ENCODE results near the gene HEPACAM. TPM values are rescaled to one million over a fixed set of nuclear protein-coding genes. Genes with fewer than 3 reads are reported as not detected.

The HEPACAM gene
- total and polyA plus RNA-seq, 7 experiments from 2014 or later, result not detected

GRCh38 chr11:124878759-124879492 lies 56.9 kb downstream of the HEPACAM start:
- POLR2A ChIA-PET, result interaction anchor here (1.4 kb wide), 1 partner anchor 75 kb away, joined by 11 read pairs; the partner anchor contains the start of gene CCDC15
- Histone ChIP-seq H3K27ac (ENCODE audit: low read depth, low read length) (no peak overlapping the region), H3K4me3 (ENCODE audit: low read length) (no peak overlapping the region), H3K4me1 (ENCODE audit: control insufficient read depth in 2 of 2, insufficient read depth in 2 of 2, low read length in 2 of 2) (peaks cover 7 to 9% of the 10 kb centered on the region in 2 donors), H3K9me3 (ENCODE audit: control insufficient read depth in 2 of 3, low read length in 3 of 3) (no peaks in the 10 kb centered on the region), H3K27me3 (ENCODE audit: control insufficient read depth in 2 of 2, insufficient read depth in 2 of 2, low read length in 2 of 2) (peaks cover 0 to 3% of the 10 kb centered on the region in 2 donors), H3K36me3 (ENCODE audit: control insufficient read depth in 2 of 3, insufficient read depth in 3 of 3, low read length in 3 of 3) (no peaks in the 10 kb centered on the region)
- CTCF ChIA-PET, result interaction anchor here (0.6 to 1.2 kb wide), 2 partner anchors 44 to 1091 kb away, joined by 3 to 5 read pairs; no protein-coding TSS in a partner anchor
- Mint-ChIP-seq H3K27ac (peak overlapping the region in 5 of 9 donors; percentile 11 to 60 (median 43)), H3K4me3 (peak overlapping the region in 5 of 10 donors; percentile 6 to 92 (median 30)), H3K9me3 (no peaks in the 10 kb centered on the region), H3K36me3 (peaks cover 0 to 5% (median 0%) of the 10 kb centered on the region in 5 donors), H3K4me1 (peaks cover 11 to 34% (median 25%) of the 10 kb centered on the region in 7 donors), H3K27me3 (peaks cover 0 to 23% (median 7%) of the 10 kb centered on the region in 5 donors)
- ATAC-seq (no peak), DNase-seq (no peak)
- intact Hi-C loops (cut with micrococcal nuclease), result loop anchor here (5.0 kb wide), 4 partner anchors 43 to 1137 kb away; partner anchors contain the start of genes HYLS1 (in 1 of the 2) and ZNF202 (in 1 of the 2)

- Histone ChIP-seq H3K4me3 (ENCODE audit: low read length) (no peak overlapping the region), H3K27ac (ENCODE audit: low read depth, low read length) (no peak overlapping the region), H3K36me3 (ENCODE audit: control insufficient read depth in 2 of 3, insufficient read depth in 3 of 3, low read length in 3 of 3) (no peaks in the 10 kb centered on the region), H3K27me3 (ENCODE audit: control insufficient read depth in 2 of 2, insufficient read depth in 2 of 2, low read length in 2 of 2) (peaks cover 0 to 3% of the 10 kb centered on the region in 2 donors), H3K9me3 (ENCODE audit: control insufficient read depth in 2 of 3, low read length in 3 of 3) (no peaks in the 10 kb centered on the region), H3K4me1 (ENCODE audit: control insufficient read depth in 2 of 2, insufficient read depth in 2 of 2, low read length in 2 of 2) (peaks cover 7 to 9% of the 10 kb centered on the region in 2 donors)
- Mint-ChIP-seq H3K27me3 (peaks cover 5 to 30% (median 15%) of the 10 kb centered on the region in 5 donors), H3K9me3 (no peaks in the 10 kb centered on the region), H3K27ac (peak overlapping the region in 4 of 9 donors; percentile 21 to 94 (median 55)), H3K4me3 (peak overlapping the region; percentile 85 to 94 (median 90)), H3K36me3 (peaks cover 0 to 5% (median 0%) of the 10 kb centered on the region in 5 donors), H3K4me1 (peaks cover 11 to 34% (median 25%) of the 10 kb centered on the region in 7 donors)
- POLR2A ChIA-PET, result interaction anchor here (0.8 to 1.4 kb wide), 2 partner anchors 76 to 255 kb away, joined by 3 to 11 read pairs; partner anchors contain the start of genes CCDC15 and TBRG1
- CTCF ChIA-PET, result interaction anchor here (1.2 kb wide), 1 partner anchor 45 kb away, joined by 5 read pairs; no protein-coding TSS in a partner anchor
- intact Hi-C loops (cut with micrococcal nuclease), result loop anchor here (2.0 to 5.0 kb wide), 9 partner anchors 41 to 1136 kb away; partner anchors contain the start of genes ESAM (in 1 of the 2), HYLS1 (in 1 of the 2), SIAE (in 1 of the 2) and SPA17 (in 1 of the 2)
- DNase-seq (no peak), ATAC-seq (no peak)
These were observed 57.7 kb downstream of the HEPACAM start for GRCh38 chr11:124877910-124878758.

GRCh38 chr11:124877631-124877909 lies 58.3 kb downstream of the HEPACAM start:
- peaks cover 7 to 9% of the 10 kb centered on the region in 2 donors for H3K4me1 ChIP-seq (ENCODE audit: control insufficient read depth in 2 of 2, insufficient read depth in 2 of 2, low read length in 2 of 2)
- H3K36me3 Mint-ChIP-seq, result no peaks in the 10 kb centered on the region
- ChIA-PET CTCF (no interaction called here), POLR2A (interaction anchor here (0.8 to 1.4 kb wide), 2 partner anchors 76 to 255 kb away, joined by 3 to 11 read pairs; partner anchors contain the start of genes CCDC15 and TBRG1)
- peaks cover 11 to 34% (median 24%) of the 10 kb centered on the region in 7 donors for H3K4me1 Mint-ChIP-seq
- H3K4me3 ChIP-seq (ENCODE audit: low read length), result no peak overlapping the region
- no peak for DNase-seq
- H3K27ac Mint-ChIP-seq, result peak overlapping the region in 8 of 9 donors; percentile 21 to 95 (median 72)
- peaks cover 9 to 35% (median 21%) of the 10 kb centered on the region in 5 donors for H3K27me3 Mint-ChIP-seq
- peaks cover 0 to 3% of the 10 kb centered on the region in 2 donors for H3K27me3 ChIP-seq (ENCODE audit: control insufficient read depth in 2 of 2, insufficient read depth in 2 of 2, low read length in 2 of 2)
- H3K36me3 ChIP-seq (ENCODE audit: control insufficient read depth in 2 of 3, insufficient read depth in 3 of 3, low read length in 3 of 3), result no peaks in the 10 kb centered on the region
- ATAC-seq, result no peak
- intact Hi-C loops (cut with micrococcal nuclease), result loop anchor here (2.0 to 5.0 kb wide), 9 partner anchors 41 to 1135 kb away; partner anchors contain the start of genes ESAM (in 1 of the 2), HYLS1 (in 1 of the 2), SIAE (in 1 of the 2) and SPA17 (in 1 of the 2)
- no peaks in the 10 kb centered on the region for H3K9me3 ChIP-seq (ENCODE audit: control insufficient read depth in 2 of 3, low read length in 3 of 3)
- H3K27ac ChIP-seq (ENCODE audit: low read depth, low read length), result no peak overlapping the region
- H3K9me3 Mint-ChIP-seq, result no peaks in the 10 kb centered on the region
- peak overlapping the region; percentile 85 to 94 (median 90) for H3K4me3 Mint-ChIP-seq

- Histone ChIP-seq H3K9me3 (ENCODE audit: control insufficient read depth in 2 of 3, low read length in 3 of 3) (no peaks in the 10 kb centered on the region), H3K27ac (ENCODE audit: low read depth, low read length) (peak overlapping the region; percentile 79), H3K36me3 (ENCODE audit: control insufficient read depth in 2 of 3, insufficient read depth in 3 of 3, low read length in 3 of 3) (no peaks in the 10 kb centered on the region), H3K27me3 (ENCODE audit: control insufficient read depth in 2 of 2, insufficient read depth in 2 of 2, low read length in 2 of 2) (peaks cover 0 to 3% of the 10 kb centered on the region in 2 donors), H3K4me3 (ENCODE audit: low read length) (peak overlapping the region; percentile 98), H3K4me1 (ENCODE audit: control insufficient read depth in 2 of 2, insufficient read depth in 2 of 2, low read length in 2 of 2) (peaks cover 7 to 9% of the 10 kb centered on the region in 2 donors)
- H3K9me3 Mint-ChIP-seq, result no peaks in the 10 kb centered on the region
- peak overlapping the region; percentile 65 to 95 (median 86) for H3K27ac Mint-ChIP-seq
- ChIA-PET CTCF (interaction anchor here (0.6 to 1.4 kb wide), 10 partner anchors 10 to 608 kb away, joined by 3 to 19 read pairs (median 5); partner anchors contain the start of genes CCDC15 and ROBO3), POLR2A (interaction anchor here (0.7 to 1.5 kb wide), 11 partner anchors 11 to 235 kb away, joined by 3 to 21 read pairs (median 5); partner anchors contain the start of gene CCDC15)
- H3K27me3 Mint-ChIP-seq, result peaks cover 14 to 40% (median 26%) of the 10 kb centered on the region in 5 donors
- intact Hi-C loops (cut with micrococcal nuclease), result loop anchor here (1.0 to 5.0 kb wide), 19 partner anchors 10 to 1136 kb away; partner anchors contain the start of genes CCDC15 (in 2 of the 2), SIAE (in 2 of the 2), SPA17 (in 2 of the 2) and TMEM218 (in 2 of the 2)
- DNase-seq (no peak), ATAC-seq (no peak)
- H3K4me1 Mint-ChIP-seq, result peaks cover 11 to 34% (median 24%) of the 10 kb centered on the region in 7 donors
- peak overlapping the region; percentile 85 to 94 (median 90) for H3K4me3 Mint-ChIP-seq
- no peaks in the 10 kb centered on the region for H3K36me3 Mint-ChIP-seq
These were observed 58.8 kb downstream of the HEPACAM start for GRCh38 chr11:124876818-124877630.

- peaks cover 7 to 9% of the 10 kb centered on the region in 2 donors for H3K4me1 ChIP-seq (ENCODE audit: control insufficient read depth in 2 of 2, insufficient read depth in 2 of 2, low read length in 2 of 2)
- peak; percentile 71 to 84 (median 81) for DNase-seq
- peak; percentile 94 for ATAC-seq
- H3K4me3 ChIP-seq (ENCODE audit: low read length), result peak overlapping the region; percentile 98
- ChIA-PET CTCF (interaction anchor here (0.6 to 1.4 kb wide), 12 partner anchors 10 to 609 kb away, joined by 3 to 19 read pairs (median 4); partner anchors contain the start of genes CCDC15 and ROBO3), POLR2A (interaction anchor here (0.7 to 1.5 kb wide), 11 partner anchors 10 to 254 kb away, joined by 3 to 21 read pairs (median 5); partner anchors contain the start of genes CCDC15 and TBRG1)
- no peaks in the 10 kb centered on the region for H3K36me3 ChIP-seq (ENCODE audit: control insufficient read depth in 2 of 3, insufficient read depth in 3 of 3, low read length in 3 of 3)
- H3K27ac Mint-ChIP-seq, result peak overlapping the region; percentile 77 to 95 (median 92)
- peak overlapping the region; percentile 85 to 94 (median 90) for H3K4me3 Mint-ChIP-seq
- no peaks in the 10 kb centered on the region for H3K9me3 ChIP-seq (ENCODE audit: control insufficient read depth in 2 of 3, low read length in 3 of 3)
- no peaks in the 10 kb centered on the region for H3K9me3 Mint-ChIP-seq
- peak overlapping the region; percentile 79 for H3K27ac ChIP-seq (ENCODE audit: low read depth, low read length)
- H3K27me3 ChIP-seq (ENCODE audit: control insufficient read depth in 2 of 2, insufficient read depth in 2 of 2, low read length in 2 of 2), result peaks cover 0 to 3% of the 10 kb centered on the region in 2 donors
- H3K4me1 Mint-ChIP-seq, result peaks cover 11 to 34% (median 24%) of the 10 kb centered on the region in 7 donors
- intact Hi-C loops (cut with micrococcal nuclease), result loop anchor here (1.0 to 5.0 kb wide), 19 partner anchors 9 to 1135 kb away; partner anchors contain the start of genes CCDC15 (in 2 of the 2), SIAE (in 2 of the 2), SPA17 (in 2 of the 2) and TMEM218 (in 2 of the 2)
- H3K27me3 Mint-ChIP-seq, result peaks cover 18 to 49% (median 34%) of the 10 kb centered on the region in 5 donors
- no peaks in the 10 kb centered on the region for H3K36me3 Mint-ChIP-seq
These were observed 59.7 kb downstream of the HEPACAM start for GRCh38 chr11:124875943-124876817.

All from naive thymus-derived CD4-positive, alpha-beta T cell (primary cell).